Fibroblast of the aortic adventitia (primary cell): ENCODE results near the gene CYLD. TPM values are rescaled to one million over a fixed set of nuclear protein-coding genes. Genes with fewer than 3 reads are reported as not detected.

ENCODE experiments used
- DNase-seq: peaks from one replicate; pipeline ENCODE4 v3.0.0-alpha.2; 2010; ENCODE audit warnings: low read depth
- H3K4me3 ChIP-seq: 2 replicates; pipeline ENCODE4 v1.5.1; 2011; ENCODE audit warnings: low read depth, mild to moderate bottlenecking, control low read depth, low read length, moderate library complexity
- CTCF ChIP-seq: IDR thresholded peaks from 2 replicates; pipeline ENCODE4 v1.5.1; 2011; ENCODE audit warnings: mild to moderate bottlenecking, low read length, control low read depth, inconsistent platforms; ENCODE audit not compliant: insufficient read depth
- small RNA-seq: library from RNA; depleted of rRNA; stranded (forward); fragments of <200 nt; gene quantifications from one replicate; pipeline ENCODE3, GENCODE V24; 2012
- total RNA-seq: library from RNA; depleted of rRNA; stranded (reverse); fragments of >200 nt; gene quantifications from 2 replicates; pipeline ENCODE4 v1.2.3, GENCODE V29; 2012; ENCODE audit warnings: low replicate concordance

CYLD gene
- total RNA-seq, 1 donor, result 62.6 TPM

- no peak for DNase-seq
- no peak for TF ChIP-seq CTCF
- H3K4me3 ChIP-seq, result no peak overlapping the region
These were observed 103.0 kb downstream of the CYLD start for GRCh38 chr16:50844840-50845239.

GRCh38 chr16:50845296-50845695 is 103.4 kb downstream of the CYLD start:
- TF ChIP-seq CTCF, result no peak
- DNase-seq, result no peak
- H3K4me3 ChIP-seq, result no peak overlapping the region

- no peak for TF ChIP-seq CTCF
- no peak overlapping the region for H3K4me3 ChIP-seq
- no peak for DNase-seq
These were observed 104.6 kb downstream of the CYLD start for GRCh38 chr16:50846511-50846910.

- no peak for DNase-seq
- TF ChIP-seq CTCF, result no peak
- H3K4me3 ChIP-seq, result no peak overlapping the region
These were observed 105.3 kb downstream of the CYLD start for GRCh38 chr16:50847166-50847565.

- H3K4me3 ChIP-seq, result no peak overlapping the region
- DNase-seq, result no peak
- TF ChIP-seq CTCF, result no peak
These were observed 107.0 kb downstream of the CYLD start for GRCh38 chr16:50848755-50849514.

Small RNA genes within 50 kb of the gene (small RNA-seq; reads per million reads assigned to genes)
- gene MIR3181, result not detected

Other genes with a start within 250 kb of the CYLD start
- 0.09 TPM in 1 of 2 replicates, not detected in the other for gene NKD1, start 193.7 kb upstream of the CYLD start, total RNA-seq
- not detected in 2 replicates for gene SNX20, start 60.8 kb upstream of the CYLD start, total RNA-seq
- not detected in 2 replicates for gene NOD2, start 48.5 kb upstream of the CYLD start, total RNA-seq